B cell (primary cell): Measurements from ENCODE around the gene MAP2K7.

Experiments used
- EZH2 ChIP-seq: IDR thresholded peaks from 2 replicates; pipeline ENCODE4 v1.6.1; 2012; ENCODE audit warnings: borderline replicate concordance, low read depth, mild to moderate bottlenecking, moderate library complexity, low read length; ENCODE audit not compliant: insufficient read depth, poor library complexity, severe bottlenecking
- TF ChIP-seq, protein P1 (sequence below): fragments of 200-600 bp; IDR thresholded peaks from one replicate; pipeline ENCODE4 v1.8.0; 2022; ENCODE audit warnings: antibody characterized with exemption, mild to moderate bottlenecking

GRCh38 chr19:7904074-7905020 lies 670 bp downstream of the MAP2K7 start:
- TF ChIP-seq, protein P1, sequence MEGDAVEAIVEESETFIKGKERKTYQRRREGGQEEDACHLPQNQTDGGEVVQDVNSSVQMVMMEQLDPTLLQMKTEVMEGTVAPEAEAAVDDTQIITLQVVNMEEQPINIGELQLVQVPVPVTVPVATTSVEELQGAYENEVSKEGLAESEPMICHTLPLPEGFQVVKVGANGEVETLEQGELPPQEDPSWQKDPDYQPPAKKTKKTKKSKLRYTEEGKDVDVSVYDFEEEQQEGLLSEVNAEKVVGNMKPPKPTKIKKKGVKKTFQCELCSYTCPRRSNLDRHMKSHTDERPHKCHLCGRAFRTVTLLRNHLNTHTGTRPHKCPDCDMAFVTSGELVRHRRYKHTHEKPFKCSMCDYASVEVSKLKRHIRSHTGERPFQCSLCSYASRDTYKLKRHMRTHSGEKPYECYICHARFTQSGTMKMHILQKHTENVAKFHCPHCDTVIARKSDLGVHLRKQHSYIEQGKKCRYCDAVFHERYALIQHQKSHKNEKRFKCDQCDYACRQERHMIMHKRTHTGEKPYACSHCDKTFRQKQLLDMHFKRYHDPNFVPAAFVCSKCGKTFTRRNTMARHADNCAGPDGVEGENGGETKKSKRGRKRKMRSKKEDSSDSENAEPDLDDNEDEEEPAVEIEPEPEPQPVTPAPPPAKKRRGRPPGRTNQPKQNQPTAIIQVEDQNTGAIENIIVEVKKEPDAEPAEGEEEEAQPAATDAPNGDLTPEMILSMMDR: no peak
- no peak for TF ChIP-seq EZH2
